ENCODE data around the gene CEP76.
"Not testable (repeated sequence)": the region's sequence is repeated elsewhere in the genome, so short reads cannot be mapped to it uniquely, and the experiment has no call there.

Gene CEP76

GRCh38 chr18:12630136-12630535 is 72.4 kb downstream of the CEP76 start:
- no peak overlapping the region for H3K4me3 ChIP-seq
- no peak for TF ChIP-seq Cebpa-rat (IDR thresholded peaks at IDR 0.05)

GRCh38 chr18:12628706-12629702 is 73.5 kb downstream of the CEP76 start:
- H3K4me2 ChIP-seq: no peak overlapping the region
- TF ChIP-seq Cebpa-rat (IDR thresholded peaks at IDR 0.05): no peak
- H3K9ac ChIP-seq: no peak overlapping the region

More at GRCh38 chr18:12630136-12630535, 72.4 kb downstream of the CEP76 start:
- no peaks in the 10 kb centered on the region for H3K9me3 ChIP-seq
- H3K36me3 ChIP-seq: no peaks in the 10 kb centered on the region
- H4K20me1 ChIP-seq: no peaks in the 10 kb centered on the region
- H3K9ac ChIP-seq: no peak overlapping the region
- H3K27ac ChIP-seq: no peak overlapping the region
- no peaks in the 10 kb centered on the region for H3K4me1 ChIP-seq
- H3K4me2 ChIP-seq: no peak overlapping the region
- no peaks in the 10 kb centered on the region for H3K27me3 ChIP-seq

GRCh38 chr18:12627199-12627598 is 75.3 kb downstream of the CEP76 start:
- not testable (repeated sequence) for H3K4me1 ChIP-seq, H3K9me3 ChIP-seq, H4K20me1 ChIP-seq, H3K27me3 ChIP-seq, H3K27ac ChIP-seq, H3K36me3 ChIP-seq, H3K4me2 ChIP-seq, H3K9ac ChIP-seq, H3K4me3 ChIP-seq

More at GRCh38 chr18:12628706-12629702, 73.5 kb downstream of the CEP76 start:
- H3K9me3 ChIP-seq: no peaks in the 10 kb centered on the region
- no peak overlapping the region for H3K27ac ChIP-seq
- H3K4me1 ChIP-seq: no peaks in the 10 kb centered on the region
- no peaks in the 10 kb centered on the region for H3K36me3 ChIP-seq
- H3K4me3 ChIP-seq: no peak overlapping the region
- H3K27me3 ChIP-seq: no peaks in the 10 kb centered on the region
- H4K20me1 ChIP-seq: no peaks in the 10 kb centered on the region

GRCh38 chr18:12625241-12625640 is 77.3 kb downstream of the CEP76 start:
- Histone ChIP-seq H3K27me3 (no peaks in the 10 kb centered on the region), H3K36me3 (no peaks in the 10 kb centered on the region), H3K4me2 (no peak overlapping the region), H4K20me1 (no peaks in the 10 kb centered on the region), H3K27ac (no peak overlapping the region), H3K9me3 (no peaks in the 10 kb centered on the region), H3K9ac (no peak overlapping the region), H3K4me3 (no peak overlapping the region), H3K4me1 (no peaks in the 10 kb centered on the region)
- TF ChIP-seq Cebpa-rat (IDR thresholded peaks at IDR 0.05): no peak

Measured in BLaER1 (cell line).